GM18951 (cell line): ENCODE data around the gene SYAP1.
A peak's percentile ranks its signal among the peaks of the same experiment; 100 is the strongest.
"Not testable (repeated sequence)": the region's sequence is repeated elsewhere in the genome, so short reads cannot be mapped to it uniquely, and the experiment has no call there.

Experiments
- POLR2A ChIP-seq: IDR thresholded peaks from 4 replicates; pipeline ENCODE4 v1.6.1; 2011; ENCODE audit warnings: mild to moderate bottlenecking; ENCODE audit not compliant: insufficient read length, insufficient read depth; ENCODE audit errors: extremely low read depth
- in situ Hi-C: fragments of 300-500 bp; cut with MboI; formaldehyde crosslinking; loops from one replicate; pipeline ENCODE4 v1.12.0; 2022; ENCODE audit warnings: low sequenced_read_pairs, mixed read lengths, inconsistent platforms; ENCODE audit not compliant: unreplicated experiment

The SYAP1 gene

GRCh38 chrX:16743604-16744325, 24.4 kb downstream of the SYAP1 start:
- in situ Hi-C loops = no loop called here
- no peak for TF ChIP-seq POLR2A

GRCh38 chrX:16745102-16745501, 25.7 kb downstream of the SYAP1 start:
- no peak for TF ChIP-seq POLR2A
- in situ Hi-C loops = no loop called here

GRCh38 chrX:16745659-16746058, 26.2 kb downstream of the SYAP1 start:
- TF ChIP-seq POLR2A = no peak
- in situ Hi-C loops = no loop called here

- in situ Hi-C loops = no loop called here
- TF ChIP-seq POLR2A = no peak
Measured at GRCh38 chrX:16748425-16748824, 29.0 kb downstream of the SYAP1 start.

- in situ Hi-C loops = no loop called here
- TF ChIP-seq POLR2A = no peak
Measured at GRCh38 chrX:16750136-16750535, 30.7 kb downstream of the SYAP1 start.

GRCh38 chrX:16754019-16754418, 34.6 kb downstream of the SYAP1 start:
- TF ChIP-seq POLR2A = no peak
- in situ Hi-C loops = no loop called here

- in situ Hi-C loops = no loop called here
- no peak for TF ChIP-seq POLR2A
Measured at GRCh38 chrX:16756724-16757123, 37.3 kb downstream of the SYAP1 start.

- in situ Hi-C loops = not testable (repeated sequence)
Measured at GRCh38 chrX:16761500-16761899, 42.1 kb downstream of the SYAP1 start.

GRCh38 chrX:16762579-16762978, 43.2 kb downstream of the SYAP1 start:
- TF ChIP-seq POLR2A = no peak
- in situ Hi-C loops = no loop called here

- no peak for TF ChIP-seq POLR2A
- in situ Hi-C loops = no loop called here
Measured at GRCh38 chrX:16765594-16765993, 46.2 kb downstream of the SYAP1 start.

GRCh38 chrX:16770970-16771482, 51.6 kb downstream of the SYAP1 start:
- in situ Hi-C loops = no loop called here

GRCh38 chrX:16771483-16772398, 52.3 kb downstream of the SYAP1 start:
- in situ Hi-C loops = no loop called here
- TF ChIP-seq POLR2A = peak; percentile 31

More at GRCh38 chrX:16770970-16771482, 51.6 kb downstream of the SYAP1 start:
- no peak for TF ChIP-seq POLR2A

GRCh38 chrX:16772460-16772859, 53.0 kb downstream of the SYAP1 start:
- in situ Hi-C loops = no loop called here
- no peak for TF ChIP-seq POLR2A

- in situ Hi-C loops = no loop called here
- no peak for TF ChIP-seq POLR2A
Measured at GRCh38 chrX:16774746-16775145, 55.3 kb downstream of the SYAP1 start.
